HG03095 (cell line): ENCODE measurements around the gene CCDC157.
"Not testable (repeated sequence)": the region's sequence is repeated elsewhere in the genome, so short reads cannot be mapped to it uniquely, and the experiment has no call there.

Experiments used
- ATAC-seq: cut with Tn5 transposase; IDR thresholded peaks from one replicate; pipeline ENCODE4 v1.9.1; 2021; ENCODE audit warnings: moderate library complexity; ENCODE audit not compliant: unreplicated experiment

The CCDC157 gene

DNA sequence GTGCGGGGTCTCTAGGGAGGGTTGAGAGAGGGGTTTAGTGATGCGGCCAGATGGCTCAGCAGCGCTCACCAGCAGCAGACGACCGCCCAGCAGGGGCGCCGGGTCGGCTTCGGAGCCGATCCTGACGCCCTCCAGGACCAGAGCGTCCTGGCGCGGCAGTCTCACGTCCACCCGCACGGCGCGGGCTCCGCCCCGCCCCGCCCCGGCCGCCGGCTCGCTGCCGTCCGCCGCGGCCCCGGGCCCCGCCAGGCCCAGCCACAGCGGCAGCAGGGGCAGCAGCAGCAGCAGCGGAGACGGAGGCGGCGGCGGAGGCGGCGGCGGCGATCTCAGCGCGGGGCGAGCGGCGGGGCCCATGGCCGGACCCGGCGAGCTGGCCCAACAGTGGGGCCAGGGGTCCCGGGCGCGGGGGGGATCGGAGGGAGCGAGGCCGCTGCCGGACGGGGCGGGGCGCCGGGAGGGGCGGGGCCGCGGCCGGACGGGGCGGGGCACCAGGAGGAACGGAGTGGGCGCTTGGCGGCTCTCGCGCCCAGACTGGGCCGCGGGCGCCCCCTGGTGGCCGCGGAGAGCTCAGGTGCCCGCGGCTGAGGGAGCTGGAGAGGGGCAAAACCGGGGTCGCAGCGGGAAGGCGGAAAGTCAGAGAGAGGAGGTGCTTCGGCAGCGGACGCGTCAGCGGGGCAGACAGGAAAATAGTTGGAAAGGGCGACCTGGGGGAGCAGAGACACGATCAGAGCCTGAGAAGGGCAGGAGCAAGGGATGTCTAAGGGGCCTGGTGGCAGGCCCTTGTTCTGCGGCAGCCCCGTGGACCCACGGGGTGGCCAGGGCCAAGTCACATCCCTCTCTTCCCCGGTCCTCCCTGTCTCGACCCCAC lies 30.4 kb downstream of the CCDC157 start, which contains the start of gene RNF215:
RNF215 (minus strand) TSS at position 452 of the 868 bp plus-strand sequence; CDS start at position 354, 98 bp downstream.
- ATAC-seq: peak; percentile 57

DNA sequence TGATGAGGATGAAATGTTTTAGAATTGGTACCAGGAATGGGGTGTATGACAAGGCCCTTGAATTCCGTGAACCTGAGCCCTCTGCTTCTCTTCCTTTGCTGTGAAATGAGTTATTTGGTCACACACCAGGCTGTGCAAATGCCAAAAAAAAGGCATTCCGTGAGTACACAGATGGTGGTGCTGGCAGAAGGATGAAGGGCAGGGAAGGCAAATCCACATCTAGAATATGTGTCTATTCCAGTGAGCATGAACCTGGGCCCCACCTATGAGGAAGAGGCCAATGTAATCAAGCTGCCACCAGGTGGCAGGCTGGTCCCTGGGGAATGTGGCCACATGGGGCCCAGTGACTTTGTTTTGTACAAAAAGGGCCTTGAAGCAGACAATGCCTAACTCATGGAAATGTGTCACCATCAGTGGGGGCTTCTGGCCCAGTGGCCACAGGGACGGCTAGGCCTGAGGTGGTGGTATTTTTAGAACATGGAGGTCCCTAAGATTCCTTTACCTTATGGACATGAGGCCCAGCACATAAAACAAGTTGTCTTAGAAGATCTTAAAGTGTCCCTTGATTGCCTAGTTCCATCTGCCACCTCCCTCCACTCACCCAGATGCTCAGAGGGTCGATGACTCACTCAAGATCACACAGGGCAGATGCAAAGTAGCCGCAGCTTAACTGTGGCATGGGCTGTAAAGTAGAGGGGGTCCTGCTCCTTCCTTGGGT lies 34.3 kb downstream of the CCDC157 start:
- no peak for ATAC-seq

GRCh38 chr22:30392661-30393321 lies 36.0 kb downstream of the CCDC157 start:
- no peak for ATAC-seq

DNA sequence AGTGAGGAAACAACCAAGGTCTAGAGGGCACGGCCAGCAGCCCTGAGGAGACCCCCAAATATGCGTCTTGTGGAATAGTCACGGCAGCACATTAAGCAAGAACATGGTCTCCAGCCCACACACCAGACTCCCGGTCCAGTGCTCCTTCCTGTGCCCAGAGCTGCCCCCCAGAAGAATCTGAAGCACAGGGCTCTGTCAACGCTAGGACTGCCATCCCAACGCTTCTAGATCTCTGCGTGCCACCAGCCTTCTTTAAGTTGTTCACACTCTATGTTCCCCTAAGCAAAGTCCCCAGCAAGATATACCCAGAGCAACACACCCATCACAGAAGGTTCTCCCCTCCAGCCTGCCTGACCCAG lies 36.5 kb downstream of the CCDC157 start:
- no peak for ATAC-seq

DNA sequence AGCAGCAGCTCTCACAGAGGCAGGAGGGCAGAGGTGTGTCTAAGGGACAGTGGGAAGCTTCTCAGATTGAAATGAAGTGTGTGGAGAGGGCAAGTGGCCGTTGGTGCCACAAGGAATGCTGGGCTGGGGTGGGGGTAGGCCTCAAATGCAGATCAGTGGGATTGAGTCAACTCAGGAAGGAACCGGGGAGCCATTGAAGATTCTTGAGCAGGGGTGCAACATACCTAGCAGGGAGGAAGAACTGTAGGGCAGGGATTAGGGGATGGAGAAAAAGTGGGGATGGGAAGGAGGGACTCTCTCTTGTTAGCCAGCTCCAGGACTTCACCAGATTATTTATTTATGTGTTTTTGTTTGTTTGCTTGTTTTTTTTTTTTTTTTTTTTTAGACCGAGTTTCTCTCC lies 37.1 kb downstream of the CCDC157 start:
- no peak for ATAC-seq

DNA sequence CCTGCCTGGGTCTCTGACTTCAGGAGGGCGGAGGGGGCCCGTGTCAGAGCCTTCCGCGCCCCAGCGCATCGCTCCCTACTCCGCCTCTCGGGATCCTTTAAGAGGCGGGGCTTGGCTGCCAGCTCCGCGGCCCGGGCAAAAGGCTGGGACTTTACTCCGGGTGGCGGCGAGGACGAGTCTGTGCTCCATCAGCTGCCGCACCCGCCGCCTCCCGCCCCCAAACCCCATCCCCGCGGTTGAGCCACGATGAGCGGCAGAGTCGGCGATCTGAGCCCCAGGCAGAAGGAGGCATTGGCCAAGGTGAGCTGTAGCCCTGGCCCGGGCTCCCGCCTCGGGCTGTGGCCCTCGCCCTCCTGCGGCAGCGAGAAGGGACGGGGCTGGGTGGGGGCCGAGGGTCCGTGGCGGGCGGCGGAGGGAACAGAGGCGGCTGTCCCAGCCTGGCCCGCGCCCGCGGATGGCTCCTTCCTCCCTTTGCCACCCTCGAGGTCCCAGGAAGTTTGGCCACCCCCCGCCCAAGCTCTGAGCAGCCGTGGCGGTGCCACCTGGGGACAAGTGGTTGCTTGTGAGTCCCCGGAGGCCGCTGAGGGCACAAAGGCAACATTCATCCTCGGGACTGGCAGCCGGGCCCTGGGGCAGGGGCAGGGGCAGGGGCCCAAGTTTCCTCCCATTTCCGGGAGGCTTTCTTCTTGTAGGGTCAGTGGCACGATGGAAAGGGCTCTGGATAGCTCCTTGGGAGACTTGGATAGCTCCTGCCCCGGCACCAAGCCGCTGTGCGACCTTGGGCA lies 40.3 kb downstream of the CCDC157 start, which contains the start of gene SEC14L2:
SEC14L2 (plus strand) TSS at position 148 of the 785 bp plus-strand sequence; CDS start at position 247, 99 bp downstream.
- ATAC-seq: no peak

DNA sequence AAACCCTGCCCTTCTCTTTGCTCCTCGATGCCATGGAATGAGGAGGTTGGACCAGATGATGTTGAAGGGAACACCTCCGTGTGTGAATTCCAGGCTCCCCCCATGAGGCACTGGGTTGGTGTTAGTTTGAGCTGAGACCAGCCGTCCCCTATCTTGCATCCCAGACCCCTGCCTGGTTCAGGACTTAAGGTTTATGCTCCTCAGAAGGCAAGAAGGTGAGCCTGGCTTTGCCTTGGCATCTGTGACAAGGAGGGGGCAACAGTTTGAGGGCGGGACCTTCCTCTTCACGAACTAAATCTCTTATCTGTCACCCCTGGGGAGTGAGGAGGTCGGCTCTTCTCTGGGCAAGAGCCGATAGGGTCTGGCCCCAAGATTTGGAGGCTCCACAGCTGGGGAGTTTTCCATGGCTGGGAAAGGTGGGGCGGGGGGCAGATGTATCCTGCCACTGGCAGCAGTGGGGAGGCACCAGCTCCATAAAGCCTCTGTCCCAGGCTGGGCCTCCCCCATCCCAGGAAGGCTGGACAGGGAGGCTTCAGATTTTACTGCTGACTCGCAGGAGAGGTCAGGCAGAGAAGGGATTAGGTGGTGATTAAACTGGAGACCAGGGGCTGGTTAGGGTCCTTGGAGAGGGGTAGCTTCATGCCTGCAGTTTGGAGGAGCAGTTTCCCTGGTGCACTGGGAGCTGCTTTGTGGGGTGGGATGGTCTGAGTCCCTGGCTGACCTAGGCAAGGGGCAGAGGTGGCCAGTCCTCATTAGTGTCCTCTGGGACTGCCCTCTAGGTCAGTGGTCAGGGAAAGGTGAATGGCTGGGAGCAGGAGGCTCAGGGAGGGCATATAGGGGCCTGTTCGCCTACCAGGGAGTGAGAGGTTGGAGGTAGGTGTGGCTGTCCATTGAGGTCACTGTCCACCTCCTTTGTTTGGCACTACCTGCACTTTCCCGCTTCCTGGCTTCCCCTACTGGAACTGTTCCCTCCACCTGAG lies 41.1 kb downstream of the CCDC157 start:
- ATAC-seq: no peak

DNA sequence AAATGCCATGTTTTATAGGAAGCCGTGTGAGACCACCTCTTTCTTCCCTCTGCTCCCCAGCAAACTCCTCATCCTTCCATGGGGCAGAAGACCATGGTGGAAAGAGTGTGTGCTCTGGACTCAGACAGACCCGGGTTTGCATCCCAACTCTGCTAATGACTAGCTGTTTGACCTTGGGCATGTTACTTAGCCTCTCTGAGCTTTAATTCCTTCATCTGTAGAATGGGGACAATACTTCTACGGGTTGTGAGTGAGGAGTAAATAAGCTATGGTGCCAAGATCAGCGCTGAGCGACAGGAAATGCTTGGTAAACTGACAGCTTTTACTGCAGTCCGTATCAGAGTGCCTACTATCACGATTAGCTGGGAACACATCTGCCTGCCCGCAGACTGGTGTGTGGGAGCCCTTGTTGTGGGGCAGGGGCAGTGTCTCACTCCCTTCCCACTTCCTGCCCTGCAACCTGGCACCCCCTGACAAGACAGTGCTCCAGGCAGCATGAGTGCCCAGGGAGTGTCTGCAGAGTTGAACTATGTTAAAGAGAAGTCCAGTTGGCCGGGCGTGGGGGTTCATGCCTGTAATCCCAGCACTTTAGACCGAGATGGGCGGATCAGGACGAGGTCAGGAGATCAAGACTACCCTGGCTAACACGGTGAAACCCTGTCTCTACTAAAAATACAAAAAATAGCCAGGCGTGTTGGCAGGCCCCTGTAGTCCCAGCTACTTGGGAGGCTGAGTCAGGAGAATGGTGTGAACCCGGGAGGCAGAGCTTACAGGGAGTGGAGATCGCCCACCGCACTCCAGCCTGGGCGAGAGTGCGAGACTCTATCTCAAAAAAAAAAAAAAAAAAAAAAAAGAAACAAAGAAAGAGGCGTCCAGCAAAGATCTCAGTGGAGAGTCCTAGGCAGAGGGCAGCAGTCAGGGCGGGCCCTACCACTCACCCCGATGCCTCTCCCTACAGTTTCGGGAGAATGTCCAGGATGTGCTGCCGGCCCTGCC lies 42.2 kb downstream of the CCDC157 start:
- ATAC-seq: no peak

GRCh38 chr22:30399718-30400117 lies 42.9 kb downstream of the CCDC157 start:
- ATAC-seq: no peak

DNA sequence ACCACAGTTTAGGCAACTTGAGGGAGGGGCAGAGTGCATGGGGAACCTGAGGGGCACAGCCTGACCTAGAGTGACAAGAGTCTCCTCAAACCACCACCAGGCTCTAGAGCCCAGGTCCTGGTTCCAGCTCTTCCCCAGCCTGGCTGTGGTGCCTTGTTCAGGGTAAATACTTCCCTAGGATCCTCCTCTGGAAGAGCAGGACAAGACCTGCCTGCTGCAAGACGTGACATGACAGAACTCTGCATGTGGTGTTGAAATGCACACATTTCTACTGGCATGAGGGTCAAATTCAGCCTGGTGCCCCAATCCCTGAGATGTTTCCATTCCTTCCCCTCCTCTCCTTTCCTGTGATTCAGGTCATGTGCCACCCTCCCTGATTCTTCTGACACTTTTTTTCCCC lies 43.4 kb downstream of the CCDC157 start:
- ATAC-seq: no peak

DNA sequence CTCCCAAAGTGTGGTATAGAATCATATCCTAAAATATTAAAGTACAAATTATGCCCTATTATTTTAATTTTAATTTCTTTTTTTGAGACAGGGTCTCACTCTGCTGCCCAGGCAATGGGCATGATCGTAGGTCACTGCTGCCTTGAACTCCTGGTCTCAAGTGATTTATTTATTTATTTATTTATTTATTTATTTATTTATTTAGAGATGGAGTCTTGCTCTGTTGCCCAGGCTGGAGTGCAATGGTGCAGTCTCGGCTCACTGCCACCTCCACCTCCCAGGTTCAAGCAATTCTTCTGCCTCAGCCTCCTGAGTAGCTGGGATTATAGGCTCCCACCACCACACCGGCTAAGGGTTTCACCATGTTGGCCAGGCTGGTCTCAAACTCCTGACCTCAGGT lies 44.2 kb downstream of the CCDC157 start:
- ATAC-seq: not testable (repeated sequence)

DNA sequence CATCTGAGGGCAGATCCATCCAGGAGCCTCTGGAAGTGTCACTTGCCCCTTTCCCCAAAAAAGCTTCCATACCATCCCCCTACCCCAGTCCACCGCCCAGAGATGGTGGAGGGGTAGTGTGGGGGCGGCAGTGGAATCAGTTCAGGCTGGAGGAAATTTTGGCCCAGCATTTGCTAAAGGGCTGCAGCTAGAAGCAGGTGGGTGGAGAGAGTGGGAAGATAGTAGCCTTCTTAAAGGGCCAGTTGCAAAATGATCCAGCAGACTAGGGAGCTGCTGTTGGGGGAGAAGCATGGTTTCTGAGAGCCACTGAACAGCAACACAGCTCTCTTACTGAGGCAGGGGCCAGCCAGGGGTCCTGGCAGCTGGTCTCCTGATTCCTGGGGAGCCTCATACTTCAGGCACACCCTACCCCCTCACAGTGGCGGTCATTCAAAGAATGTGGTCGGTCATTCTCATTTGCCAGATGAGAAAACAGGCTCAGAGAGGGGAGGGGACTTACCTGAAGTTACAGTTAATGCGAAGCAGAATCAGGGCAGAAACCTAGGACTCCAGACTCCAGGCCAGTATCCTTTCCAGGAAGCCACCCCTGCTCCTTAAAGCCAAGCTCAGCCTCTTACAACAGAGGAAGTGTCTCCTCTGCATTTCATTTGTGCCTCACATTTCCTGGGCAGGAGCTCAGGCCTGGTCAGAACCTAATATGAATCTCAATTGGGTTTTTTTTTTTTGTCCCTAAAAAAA lies 45.4 kb downstream of the CCDC157 start:
- no peak for ATAC-seq

- not testable (repeated sequence) for ATAC-seq
Measured at GRCh38 chr22:30402766-30403104, 45.9 kb downstream of the CCDC157 start.

DNA sequence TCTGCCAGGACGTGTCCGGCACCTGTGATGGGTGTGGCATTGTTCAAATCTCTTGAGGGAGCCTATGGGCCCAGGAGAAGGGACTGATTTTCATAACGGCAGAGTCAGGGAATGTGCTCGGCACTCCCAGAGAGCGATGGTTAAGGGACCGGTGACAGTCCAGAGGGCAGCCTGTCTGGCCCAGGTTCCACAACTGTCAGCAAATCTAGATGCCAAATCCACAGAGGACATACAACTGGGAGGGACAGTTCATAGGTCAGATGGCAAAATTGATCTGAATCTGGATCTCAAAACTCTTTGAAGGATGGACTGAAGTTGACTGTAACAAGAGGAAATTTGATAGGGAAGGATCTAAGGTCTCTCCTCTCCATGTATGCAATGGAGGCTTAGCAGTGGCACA lies 47.5 kb downstream of the CCDC157 start:
- ATAC-seq: no peak

GRCh38 chr22:30405731-30406130 lies 48.9 kb downstream of the CCDC157 start:
- no peak for ATAC-seq

DNA sequence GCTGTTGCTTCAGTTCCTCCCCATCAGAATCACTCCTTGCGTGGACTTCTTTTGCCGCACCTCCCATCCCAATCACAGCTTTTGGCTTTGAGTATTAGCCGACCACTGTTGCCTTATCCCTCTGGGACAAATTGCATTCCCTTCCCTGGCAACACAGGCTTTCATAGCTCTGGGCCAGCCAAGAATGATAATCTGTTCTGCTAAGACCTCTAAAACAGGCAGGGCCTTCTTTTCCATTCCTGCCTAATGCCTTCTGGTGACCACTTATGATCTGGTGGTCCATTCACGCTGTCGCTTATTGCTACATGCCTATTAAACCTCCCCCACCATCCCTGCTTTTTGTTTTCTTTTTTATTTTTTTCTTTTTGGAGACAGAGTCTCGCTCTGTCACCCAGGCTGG lies 49.6 kb downstream of the CCDC157 start:
- ATAC-seq: no peak

DNA sequence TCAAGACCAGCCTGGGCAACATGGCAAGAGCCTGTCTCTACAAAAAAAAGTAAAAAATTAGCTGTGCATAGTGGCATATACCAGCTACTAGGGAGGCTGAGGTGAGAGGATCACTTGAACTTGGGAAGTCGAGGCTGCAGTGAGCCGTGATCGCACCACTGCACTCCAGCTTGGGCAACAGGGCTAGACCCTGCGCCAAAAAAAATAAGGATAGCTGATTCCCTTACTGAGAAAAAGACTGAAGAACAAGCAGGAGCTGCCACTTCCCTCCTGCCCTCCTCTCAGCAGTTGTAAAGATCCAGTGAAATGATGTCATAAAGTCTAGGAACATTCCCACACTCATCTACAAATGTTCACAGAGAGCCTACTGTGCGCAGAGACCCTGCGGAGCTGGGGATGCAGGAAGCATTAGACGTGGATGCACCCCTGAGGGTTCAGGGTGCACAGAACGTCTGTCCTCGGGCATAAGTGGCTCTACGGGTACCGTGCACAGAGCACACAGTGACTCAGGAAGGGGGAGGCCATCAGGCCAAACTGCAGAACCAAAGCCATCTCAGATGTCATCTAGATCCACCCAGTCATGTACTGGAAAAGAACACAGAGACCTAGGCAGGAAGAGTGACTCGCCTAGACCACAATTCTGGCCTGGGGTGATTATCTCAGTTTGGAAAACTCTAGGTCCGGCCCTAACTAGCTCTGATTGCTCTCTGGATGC lies 51.7 kb downstream of the CCDC157 start:
- ATAC-seq: no peak
